Measurements from ENCODE around the gene GRIN2D. TPM values are rescaled to one million over a fixed set of nuclear protein-coding genes. Genes with fewer than 3 reads are reported as not detected.
A peak's percentile ranks its signal among the peaks of the same experiment; 100 is the strongest.

Gene GRIN2D
- 0.16 and 0.17 TPM in 2 replicates for total RNA-seq

DNA sequence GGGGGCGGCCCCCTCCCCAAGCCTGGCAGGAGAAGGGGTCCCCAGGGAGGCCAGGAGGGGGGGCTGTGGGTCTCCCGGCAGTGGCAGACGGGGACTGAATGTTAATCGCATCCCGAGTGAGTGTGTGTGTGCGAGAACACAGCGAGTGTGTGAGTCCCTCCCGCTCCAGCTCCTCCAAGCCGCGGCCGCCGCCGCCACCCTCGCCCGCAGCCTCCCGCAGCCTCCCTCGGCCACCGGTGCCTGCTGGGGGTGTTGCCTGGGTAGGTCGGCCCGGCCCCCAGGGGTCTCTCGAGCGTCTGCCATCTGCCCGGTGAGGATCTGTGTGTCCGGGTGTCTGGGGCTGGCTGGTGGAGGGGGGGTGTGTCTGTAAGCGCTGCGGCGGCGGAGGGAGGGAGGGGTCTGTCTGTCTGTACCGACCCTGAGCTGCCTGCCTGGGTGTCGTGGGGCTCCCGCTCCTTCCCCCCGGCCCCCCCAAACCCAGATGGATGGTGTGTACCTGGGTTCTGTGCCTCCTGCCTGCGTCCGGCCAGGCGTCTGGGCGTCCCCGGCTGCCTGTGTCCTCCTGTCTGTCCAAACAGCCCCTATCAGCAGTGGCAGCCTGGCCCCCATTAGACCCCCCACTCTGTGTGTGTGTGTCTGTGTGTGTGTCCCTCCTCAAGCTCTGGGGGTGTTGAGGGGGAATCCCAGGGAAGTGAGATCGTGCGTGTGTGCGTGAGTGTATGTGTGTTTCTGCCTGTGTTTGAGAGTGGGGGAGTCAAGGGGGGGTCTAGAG is at the start of gene GRIN2D:
Gene GRIN2D, plus strand, starts transcription at position 110 of the 772 bp plus-strand sequence. CDS start 4,725 bp downstream, outside the sequence.
- peaks cover 47% of the 10 kb centered on the region for H3K27me3 Mint-ChIP-seq (ENCODE audit: insufficient read depth)
- peaks cover 26% of the 10 kb centered on the region for H3K4me1 Mint-ChIP-seq (ENCODE audit: low read depth)
- no peak within 1 kb of the TSS for H3K27ac Mint-ChIP-seq
- peak within 1 kb of the TSS; percentile 77 for H3K4me3 Mint-ChIP-seq
- no peaks in the 10 kb centered on the region for H3K9me3 Mint-ChIP-seq
- H3K36me3 Mint-ChIP-seq (ENCODE audit: low read depth): peaks cover 9% of the 10 kb centered on the region
- intact Hi-C loops (cut with micrococcal nuclease): no loop called here
- DNase-seq (ENCODE audit: low spot score): no peak

DNA sequence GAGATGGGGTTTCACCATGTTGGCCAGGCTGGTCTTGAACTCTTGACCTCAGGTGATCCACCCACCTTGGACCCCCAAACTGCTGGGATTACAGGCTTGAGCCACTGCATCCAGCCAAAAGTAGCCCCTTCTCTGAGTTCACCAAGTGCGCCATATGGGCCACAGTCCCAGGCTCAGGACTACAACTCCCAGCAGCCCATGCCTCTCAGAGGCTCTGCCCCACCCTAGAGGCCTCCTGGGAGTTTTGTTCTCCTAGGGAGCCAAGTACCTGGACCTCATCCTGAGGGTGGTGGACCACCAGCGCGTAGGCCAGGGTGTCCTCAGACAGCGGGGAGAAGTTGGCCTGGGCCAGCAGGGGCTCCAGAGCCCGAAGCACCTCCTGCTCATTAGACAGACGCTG is 48.6 kb upstream of the GRIN2D start:
- H3K4me3 Mint-ChIP-seq: no peak overlapping the region
- H3K27ac Mint-ChIP-seq: no peak overlapping the region
- H3K36me3 Mint-ChIP-seq (ENCODE audit: low read depth): no peaks in the 10 kb centered on the region
- DNase-seq (ENCODE audit: low spot score): no peak
- H3K27me3 Mint-ChIP-seq (ENCODE audit: insufficient read depth): no peaks in the 10 kb centered on the region
- H3K9me3 Mint-ChIP-seq: no peaks in the 10 kb centered on the region
- intact Hi-C loops (cut with micrococcal nuclease): no loop called here
- no peaks in the 10 kb centered on the region for H3K4me1 Mint-ChIP-seq (ENCODE audit: low read depth)

- H3K9me3 Mint-ChIP-seq: no peaks in the 10 kb centered on the region
- no peak for DNase-seq (ENCODE audit: low spot score)
- H3K4me3 Mint-ChIP-seq: no peak overlapping the region
- H3K4me1 Mint-ChIP-seq (ENCODE audit: low read depth): peaks cover 3% of the 10 kb centered on the region
- H3K27ac Mint-ChIP-seq: no peak overlapping the region
- intact Hi-C loops (cut with micrococcal nuclease): no loop called here
- no peaks in the 10 kb centered on the region for H3K27me3 Mint-ChIP-seq (ENCODE audit: insufficient read depth)
- no peaks in the 10 kb centered on the region for H3K36me3 Mint-ChIP-seq (ENCODE audit: low read depth)
Observed at GRCh38 chr19:48346191-48346590, 47.3 kb upstream of the GRIN2D start.

- Mint-ChIP-seq H3K9me3 (no peaks in the 10 kb centered on the region), H3K4me1 (ENCODE audit: low read depth) (peaks cover 5% of the 10 kb centered on the region), H3K4me3 (no peak overlapping the region), H3K27me3 (ENCODE audit: insufficient read depth) (no peaks in the 10 kb centered on the region), H3K27ac (peak overlapping the region; percentile 10), H3K36me3 (ENCODE audit: low read depth) (no peaks in the 10 kb centered on the region)
- no peak for DNase-seq (ENCODE audit: low spot score)
- intact Hi-C loops (cut with micrococcal nuclease): no loop called here
Observed at GRCh38 chr19:48348045-48348444, 45.4 kb upstream of the GRIN2D start.

DNA sequence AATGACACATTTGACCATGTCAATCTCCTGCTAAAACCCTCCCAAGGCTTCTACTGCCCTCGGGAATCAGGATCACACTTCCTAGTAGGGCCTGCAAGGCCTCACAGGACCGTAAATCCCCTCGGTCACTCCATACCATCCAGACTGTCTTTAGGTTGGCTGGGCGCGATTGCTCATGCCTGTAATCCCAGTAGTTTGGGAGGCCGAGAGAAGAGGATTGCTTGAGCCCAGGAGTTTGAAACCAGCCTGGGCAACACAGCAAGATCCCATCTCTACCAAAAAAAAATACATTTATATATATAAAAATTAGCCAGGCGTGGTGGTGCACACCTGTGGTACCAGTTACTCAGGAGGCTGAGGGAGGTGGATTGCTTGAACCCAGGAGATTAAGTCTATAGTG is 44.7 kb upstream of the GRIN2D start:
- no peak overlapping the region for H3K4me3 Mint-ChIP-seq
- intact Hi-C loops (cut with micrococcal nuclease): no loop called here
- H3K4me1 Mint-ChIP-seq (ENCODE audit: low read depth): peaks cover 5% of the 10 kb centered on the region
- H3K9me3 Mint-ChIP-seq: no peaks in the 10 kb centered on the region
- no peaks in the 10 kb centered on the region for H3K27me3 Mint-ChIP-seq (ENCODE audit: insufficient read depth)
- DNase-seq (ENCODE audit: low spot score): no peak
- H3K27ac Mint-ChIP-seq: no peak overlapping the region
- no peaks in the 10 kb centered on the region for H3K36me3 Mint-ChIP-seq (ENCODE audit: low read depth)

DNA sequence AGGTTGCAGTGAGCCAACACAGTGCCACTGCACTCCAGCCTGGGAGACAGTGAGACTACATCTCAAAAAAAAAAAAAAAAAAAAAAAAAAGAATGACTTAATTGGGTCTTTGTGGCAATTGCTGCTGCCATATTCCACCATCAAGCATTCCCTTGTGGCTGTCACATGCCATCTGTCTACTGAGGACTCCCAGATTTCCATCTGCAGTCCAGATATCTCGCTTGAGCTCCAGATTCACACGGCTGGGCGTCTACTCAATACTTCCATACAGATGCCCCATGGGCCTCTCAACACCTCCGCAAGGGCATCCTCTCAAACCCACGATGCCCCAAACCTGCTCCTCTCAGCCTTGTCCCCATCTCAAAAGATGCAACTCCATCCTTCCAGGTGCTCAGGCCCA is 42.6 kb upstream of the GRIN2D start:
- Mint-ChIP-seq H3K36me3 (ENCODE audit: low read depth) (no peaks in the 10 kb centered on the region), H3K4me3 (no peak overlapping the region), H3K4me1 (ENCODE audit: low read depth) (peaks cover 5% of the 10 kb centered on the region), H3K27ac (no peak overlapping the region), H3K9me3 (no peaks in the 10 kb centered on the region), H3K27me3 (ENCODE audit: insufficient read depth) (no peaks in the 10 kb centered on the region)
- intact Hi-C loops (cut with micrococcal nuclease): loop anchor here (1.0 to 2.0 kb wide), 2 partner anchors 30 to 37 kb away; a partner anchor contains a TSS
- DNase-seq (ENCODE audit: low spot score): no peak

- peaks cover 5% of the 10 kb centered on the region for H3K4me1 Mint-ChIP-seq (ENCODE audit: low read depth)
- H3K27ac Mint-ChIP-seq: no peak overlapping the region
- intact Hi-C loops (cut with micrococcal nuclease): loop anchor here (1.0 to 2.0 kb wide), 2 partner anchors 31 to 37 kb away; a partner anchor contains a TSS
- H3K36me3 Mint-ChIP-seq (ENCODE audit: low read depth): no peaks in the 10 kb centered on the region
- H3K27me3 Mint-ChIP-seq (ENCODE audit: insufficient read depth): no peaks in the 10 kb centered on the region
- no peaks in the 10 kb centered on the region for H3K9me3 Mint-ChIP-seq
- peak; percentile 69 for DNase-seq (ENCODE audit: low spot score)
- H3K4me3 Mint-ChIP-seq: no peak overlapping the region
Observed at GRCh38 chr19:48351341-48351752, 42.1 kb upstream of the GRIN2D start.

- Mint-ChIP-seq H3K9me3 (no peaks in the 10 kb centered on the region), H3K36me3 (ENCODE audit: low read depth) (peaks cover 3% of the 10 kb centered on the region), H3K4me1 (ENCODE audit: low read depth) (peaks cover 5% of the 10 kb centered on the region), H3K4me3 (no peak overlapping the region), H3K27ac (no peak overlapping the region), H3K27me3 (ENCODE audit: insufficient read depth) (no peaks in the 10 kb centered on the region)
- DNase-seq (ENCODE audit: low spot score): no peak
- intact Hi-C loops (cut with micrococcal nuclease): no loop called here
Observed at GRCh38 chr19:48353677-48354076, 39.8 kb upstream of the GRIN2D start.

GRCh38 chr19:48354332-48354992 is 39.0 kb upstream of the GRIN2D start:
- Mint-ChIP-seq H3K27ac (no peak overlapping the region), H3K4me1 (ENCODE audit: low read depth) (peaks cover 5% of the 10 kb centered on the region), H3K27me3 (ENCODE audit: insufficient read depth) (no peaks in the 10 kb centered on the region), H3K9me3 (no peaks in the 10 kb centered on the region), H3K4me3 (no peak overlapping the region), H3K36me3 (ENCODE audit: low read depth) (peaks cover 3% of the 10 kb centered on the region)
- DNase-seq (ENCODE audit: low spot score): no peak
- intact Hi-C loops (cut with micrococcal nuclease): no loop called here

- Mint-ChIP-seq H3K4me1 (ENCODE audit: low read depth) (peaks cover 5% of the 10 kb centered on the region), H3K9me3 (no peaks in the 10 kb centered on the region), H3K27me3 (ENCODE audit: insufficient read depth) (no peaks in the 10 kb centered on the region), H3K27ac (no peak overlapping the region), H3K36me3 (ENCODE audit: low read depth) (peaks cover 3% of the 10 kb centered on the region), H3K4me3 (no peak overlapping the region)
- intact Hi-C loops (cut with micrococcal nuclease): no loop called here
- no peak for DNase-seq (ENCODE audit: low spot score)
Observed at GRCh38 chr19:48355365-48355954, 38.0 kb upstream of the GRIN2D start.

DNA sequence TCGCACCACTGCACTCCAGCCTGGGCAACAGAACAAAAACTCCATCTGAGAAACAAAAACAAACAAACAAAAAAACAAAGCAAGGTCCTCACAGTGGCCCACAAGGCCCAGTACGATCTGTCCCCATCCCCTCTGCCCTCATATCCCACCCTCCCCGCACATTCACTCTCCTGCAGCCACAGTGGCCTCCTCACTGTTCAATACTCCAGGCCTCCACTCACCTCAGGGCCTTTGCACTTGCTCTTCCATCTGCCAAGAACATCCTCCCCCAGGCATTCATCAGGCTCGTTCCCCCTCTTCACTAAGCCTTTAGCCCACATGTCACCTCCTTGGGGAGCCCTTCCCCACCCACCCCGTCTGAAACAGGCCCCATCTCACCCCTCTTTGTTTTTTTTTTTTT is 34.3 kb upstream of the GRIN2D start:
- Mint-ChIP-seq H3K36me3 (ENCODE audit: low read depth) (peaks cover 7% of the 10 kb centered on the region), H3K4me3 (no peak overlapping the region), H3K27ac (no peak overlapping the region), H3K9me3 (no peaks in the 10 kb centered on the region), H3K4me1 (ENCODE audit: low read depth) (peaks cover 6% of the 10 kb centered on the region), H3K27me3 (ENCODE audit: insufficient read depth) (no peaks in the 10 kb centered on the region)
- intact Hi-C loops (cut with micrococcal nuclease): no loop called here
- DNase-seq (ENCODE audit: low spot score): no peak

DNA sequence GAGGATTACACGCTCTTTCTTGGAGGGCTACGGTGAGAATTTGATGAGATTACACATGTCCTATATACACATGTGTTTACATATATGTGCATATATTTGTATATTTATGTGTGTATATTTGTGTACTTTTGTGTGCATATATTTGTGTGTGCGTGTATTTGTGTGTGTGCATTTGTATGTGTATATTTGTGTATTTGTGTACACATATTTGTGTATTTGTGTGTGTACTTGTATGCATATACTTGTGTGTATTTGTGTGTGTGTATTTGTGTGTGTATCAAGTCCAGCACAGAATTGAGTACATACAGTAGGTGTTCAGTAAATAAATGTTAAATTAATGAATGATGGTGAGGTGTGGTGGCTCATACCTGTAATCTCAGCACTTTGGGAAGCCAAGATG is 31.6 kb upstream of the GRIN2D start:
- Mint-ChIP-seq H3K4me1 (ENCODE audit: low read depth) (peaks cover 6% of the 10 kb centered on the region), H3K9me3 (no peaks in the 10 kb centered on the region), H3K36me3 (ENCODE audit: low read depth) (peaks cover 7% of the 10 kb centered on the region), H3K27ac (no peak overlapping the region), H3K4me3 (no peak overlapping the region), H3K27me3 (ENCODE audit: insufficient read depth) (no peaks in the 10 kb centered on the region)
- intact Hi-C loops (cut with micrococcal nuclease): loop anchor here (2.0 to 10.0 kb wide), 4 partner anchors 130 to 1280 kb away; partner anchors contain the start of genes GYS1, NAPA, RRAS and RUVBL2
- DNase-seq (ENCODE audit: low spot score): no peak

All from activated T-helper 1 cell treated with anti-CD3 and anti-CD28 coated beads, Interleukin-12 subunit alpha, Interleukin-12 subunit beta, Interleukin-2, Interleukin-4 antibody, amounts not matched to agents 30 ng/mL and 10 ng/mL and 1 ng/mL, durations not matched to agents 14 hours and 24 hours and 36 hours (primary cell).